Ishikawa (cell line): ENCODE data around the gene HPSE.

Experiments used
- CEBPB ChIP-seq: IDR thresholded peaks from 2 replicates; pipeline ENCODE4 v1.6.1; 2012
- CREB1 ChIP-seq: IDR thresholded peaks from 2 replicates; pipeline ENCODE4 v1.6.1; 2012; ENCODE audit warnings: low read depth
- EGR1 ChIP-seq: IDR thresholded peaks from 2 replicates; pipeline ENCODE4 v1.6.1; 2012
- EP300 ChIP-seq: IDR thresholded peaks from 2 replicates; pipeline ENCODE4 v1.6.1; 2012; ENCODE audit warnings: borderline replicate concordance
- FOXM1 ChIP-seq: IDR thresholded peaks from 2 replicates; pipeline ENCODE4 v1.6.1; 2012; ENCODE audit warnings: low read depth, borderline replicate concordance
- MAX ChIP-seq: IDR thresholded peaks from 2 replicates; pipeline ENCODE4 v1.6.1; 2012
- NFIC ChIP-seq: IDR thresholded peaks from 2 replicates; pipeline ENCODE4 v1.6.1; 2012
- RAD21 ChIP-seq: IDR thresholded peaks from 2 replicates; pipeline ENCODE4 v1.6.1; 2012; ENCODE audit warnings: low read depth
- REST ChIP-seq: IDR thresholded peaks from 2 replicates; pipeline ENCODE4 v1.6.1; 2012; ENCODE audit warnings: low read depth, mild to moderate bottlenecking
- TAF1 ChIP-seq: IDR thresholded peaks from 2 replicates; pipeline ENCODE4 v1.6.1; 2012; ENCODE audit warnings: low read depth, mild to moderate bottlenecking
- TCF12 ChIP-seq: IDR thresholded peaks from 2 replicates; pipeline ENCODE4 v1.6.1; 2012; ENCODE audit warnings: low read depth
- TEAD4 ChIP-seq: IDR thresholded peaks from 2 replicates; pipeline ENCODE4 v1.6.1; 2012
- USF1 ChIP-seq: IDR thresholded peaks from 2 replicates; pipeline ENCODE4 v1.6.1; 2012
- YY1 ChIP-seq: IDR thresholded peaks from 2 replicates; pipeline ENCODE4 v1.6.1; 2012; ENCODE audit warnings: low read depth
- ZBTB7A ChIP-seq: IDR thresholded peaks from 2 replicates; pipeline ENCODE4 v1.6.1; 2012; ENCODE audit warnings: low read depth

Gene HPSE

DNA sequence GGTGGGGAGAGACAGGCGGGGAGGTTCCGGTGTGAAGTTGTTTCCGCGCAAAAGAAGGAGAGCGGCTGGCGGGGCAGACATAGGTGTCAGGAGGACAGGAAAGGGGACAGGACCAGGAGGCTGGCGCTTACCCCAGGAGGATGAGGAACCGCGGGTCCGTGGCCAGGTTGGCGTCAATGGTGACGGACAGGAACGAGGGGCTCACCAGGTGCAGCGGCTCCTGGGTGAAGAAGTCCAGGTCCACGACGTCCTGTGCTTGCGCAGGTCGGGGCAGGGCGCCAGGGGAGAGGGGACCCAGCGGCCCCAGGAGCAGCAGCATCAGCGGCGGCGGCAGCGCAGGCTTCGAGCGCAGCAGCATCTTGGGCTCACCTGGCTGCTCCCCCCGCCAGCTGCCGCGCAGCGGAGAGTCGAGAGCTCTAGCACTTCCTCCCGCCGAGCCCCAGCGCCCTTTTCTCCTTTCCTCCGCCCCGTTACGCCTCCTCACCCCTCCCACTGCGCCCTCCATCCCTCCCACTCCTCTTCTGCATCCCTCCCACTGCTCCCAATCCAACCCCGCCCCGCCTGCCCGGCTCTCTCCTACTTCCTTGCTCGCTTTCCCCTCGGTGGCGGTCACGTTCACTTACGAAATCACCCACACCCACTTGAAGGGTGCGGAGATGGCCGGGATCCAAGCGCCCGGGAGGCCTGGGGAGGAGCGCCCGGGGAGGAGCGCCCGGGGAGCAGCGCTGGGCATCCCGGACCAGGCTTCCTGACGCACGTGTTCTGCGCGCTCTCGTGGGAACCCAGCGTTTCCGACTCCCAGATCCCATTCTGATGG lies at the start of gene HPSE:
Gene HPSE, minus strand, starts transcription at position 424 of the 817 bp plus-strand sequence. Its CDS starts 66 bp downstream, at position 358.
- TF ChIP-seq TAF1 (0 out of 2 replicates have a peak, but pooled peaks have one; percentile 21), REST (no peak), RAD21 (peak; percentile 7; the same call in 1 of the 2 replicates), EGR1 (peak; percentile 31; the same call in 1 of the 2 replicates), CEBPB (peak; percentile 67), NFIC (peak; percentile 81), TCF12 (0 out of 2 replicates have a peak, but pooled peaks have one; percentile 25), MAX (peak; percentile 88), YY1 (no peak), TEAD4 (no peak)

GRCh38 chr4:83382850-83383249 lies 48.2 kb upstream of the HPSE start:
- TF ChIP-seq FOXM1 (no peak), REST (no peak), EP300 (no peak), ZBTB7A (no peak), YY1 (no peak), MAX (no peak), NFIC (no peak), TAF1 (no peak), RAD21 (no peak)

- peak; percentile 62 for TF ChIP-seq TCF12
- peak; percentile 73 for TF ChIP-seq TEAD4
- peak; percentile 75; the same call in 1 of the 2 replicates for TF ChIP-seq EP300
- no peak for TF ChIP-seq CEBPB
- TF ChIP-seq FOXM1: peak; percentile 46; the same call in 1 of the 2 replicates
- TF ChIP-seq TAF1: no peak
- TF ChIP-seq YY1: no peak
- no peak for TF ChIP-seq EGR1
- peak; percentile 61; the same call in 1 of the 2 replicates for TF ChIP-seq NFIC
Measured at GRCh38 chr4:83381173-83381572, 46.5 kb upstream of the HPSE start.

- peak; percentile 69; the same call in 1 of the 2 replicates for TF ChIP-seq YY1
- TF ChIP-seq USF1: peak; percentile 35; the same call in 1 of the 2 replicates
- TF ChIP-seq EP300: no peak
Measured at GRCh38 chr4:83378419-83378818, 43.8 kb upstream of the HPSE start.

DNA sequence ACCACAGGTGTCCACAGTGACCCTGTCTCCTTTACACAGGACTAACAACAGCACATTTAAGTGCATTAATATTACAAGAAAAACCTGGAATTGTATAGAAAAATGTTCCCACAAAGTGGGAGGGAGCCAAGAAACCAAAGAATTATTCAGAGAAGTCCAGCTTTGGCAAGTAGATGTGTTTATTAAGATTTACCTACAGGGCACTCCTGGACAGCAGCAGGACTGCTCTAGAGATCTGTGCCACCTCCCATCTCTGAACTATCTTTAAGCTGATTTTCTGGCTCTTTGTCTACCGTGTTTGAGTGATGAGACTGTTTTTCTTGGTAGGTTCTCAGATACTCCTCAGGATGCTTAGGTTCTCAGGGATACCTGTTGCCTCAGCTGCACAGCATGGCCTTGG lies 38.3 kb upstream of the HPSE start:
- TF ChIP-seq FOXM1 (no peak), NFIC (no peak), TEAD4 (no peak), CREB1 (no peak), EP300 (no peak), EGR1 (no peak), RAD21 (no peak)

GRCh38 chr4:83371936-83372335 lies 37.3 kb upstream of the HPSE start:
- TF ChIP-seq RAD21: no peak
- TF ChIP-seq CREB1: no peak
- TF ChIP-seq EP300: no peak
- TF ChIP-seq MAX: no peak
- no peak for TF ChIP-seq EGR1
- TF ChIP-seq YY1: no peak
